Thoracic aorta (tissue), 2 donors: ENCODE results near the gene PHF5A. TPM values are rescaled to one million over a fixed set of nuclear protein-coding genes. Genes with fewer than 3 reads are reported as not detected.

ENCODE experiments used
- ATAC-seq: fragments of 150-250 bp; one replicate; pipeline ENCODE4 v1.8.0; 2017; ENCODE audit warnings: low read depth; ENCODE audit not compliant: insufficient number of reproducible peaks, low FRiP score
- DNase-seq: peaks from one replicate; pipeline ENCODE4 v3.0.0-alpha.2; 2020; ENCODE audit warnings: low spot score
- H3K27ac ChIP-seq, 2 donors: fragments of 200-600 bp; sonication (generic); 1 replicate in 1 of 2; 2 replicates in 1 of 2; pipeline ENCODE4 v1.5.1; 2016; ENCODE audit warnings: mild to moderate bottlenecking in 2 of 2, moderate library complexity in 2 of 2
- H3K27me3 ChIP-seq: fragments of 200-600 bp; sonication (generic); replicated peaks from 2 replicates; pipeline ENCODE4 v1.6.0; 2016; ENCODE audit warnings: mild to moderate bottlenecking; ENCODE audit not compliant: insufficient read depth
- H3K36me3 ChIP-seq: fragments of 200-600 bp; sonication (generic); one replicate; pipeline ENCODE4 v1.5.1; 2016
- H3K4me1 ChIP-seq, 2 donors: fragments of 200-600 bp; sonication (generic); 1 replicate in 1 of 2; 2 replicates in 1 of 2; pipeline versions ENCODE4 v1.5.1 to v1.6.0; 2016; ENCODE audit warnings: low read depth in 2 of 2, mild to moderate bottlenecking in 1 of 2; ENCODE audit not compliant: control insufficient read depth in 1 of 2
- H3K4me3 ChIP-seq: fragments of 200-600 bp; sonication (generic); 2 replicates; pipeline ENCODE4 v1.5.1; 2016; ENCODE audit warnings: mild to moderate bottlenecking
- H3K9me3 ChIP-seq: fragments of 200-600 bp; sonication (generic); 2 replicates; pipeline ENCODE4 v1.5.1; 2016
- CTCF ChIP-seq: fragments of 200-600 bp; sonication (generic); IDR thresholded peaks from one replicate; pipeline ENCODE4 v1.5.1; 2019; ENCODE audit warnings: antibody characterized with exemption
- total RNA-seq, 2 donors: library from RNA; depleted of rRNA; stranded (reverse); fragments of >200 nt; gene quantifications; one replicate each; pipeline versions ENCODE4 v1.1.0 to v1.2.3, GENCODE V29; 2016

PHF5A gene
- total RNA-seq, 2 donors from 2014 or later, result 13.8 to 28.7 TPM

- no peak for DNase-seq
- no peak for ATAC-seq
- peaks cover 35% of the 10 kb centered on the region for H3K36me3 ChIP-seq
- no peak overlapping the region for H3K4me3 ChIP-seq
- H3K27ac ChIP-seq, result peak overlapping the region; percentile 42 to 59
- H3K9me3 ChIP-seq, result no peaks in the 10 kb centered on the region
- TF ChIP-seq CTCF, result no peak
- H3K27me3 ChIP-seq, result no peaks in the 10 kb centered on the region
- peaks cover 24 to 50% of the 10 kb centered on the region in 2 donors for H3K4me1 ChIP-seq
Measured at GRCh38 chr22:41512421-41513194, 44.1 kb upstream of the PHF5A start.

- H3K36me3 ChIP-seq, result peaks cover 34% of the 10 kb centered on the region
- H3K4me1 ChIP-seq, result peaks cover 24 to 48% of the 10 kb centered on the region in 2 donors
- no peak for TF ChIP-seq CTCF
- DNase-seq (no peak), ATAC-seq (no peak)
- H3K27ac ChIP-seq, result peak overlapping the region; percentile 42 to 59
- no peaks in the 10 kb centered on the region for H3K27me3 ChIP-seq
- H3K4me3 ChIP-seq, result no peak overlapping the region
- H3K9me3 ChIP-seq, result no peaks in the 10 kb centered on the region
Measured at GRCh38 chr22:41511521-41511968, 43.1 kb upstream of the PHF5A start.

- peak; percentile 32 for TF ChIP-seq CTCF
- no peak for ATAC-seq
- Histone ChIP-seq H3K9me3 (no peaks in the 10 kb centered on the region), H3K4me3 (no peak overlapping the region), H3K27ac (peak overlapping the region; percentile 49 to 64), H3K4me1 (peaks cover 33 to 59% of the 10 kb centered on the region in 2 donors), H3K27me3 (no peaks in the 10 kb centered on the region), H3K36me3 (peaks cover 11% of the 10 kb centered on the region)
- no peak for DNase-seq
Measured at GRCh38 chr22:41508770-41509170, 40.3 kb upstream of the PHF5A start.

- peaks cover 32 to 55% of the 10 kb centered on the region in 2 donors for H3K4me1 ChIP-seq
- ATAC-seq, result no peak
Measured at GRCh38 chr22:41507330-41508063, 39.0 kb upstream of the PHF5A start.

More at GRCh38 chr22:41507330-41508063, 39.0 kb upstream of the PHF5A start:
- H3K36me3 ChIP-seq, result peaks cover 6% of the 10 kb centered on the region
- H3K27me3 ChIP-seq, result no peaks in the 10 kb centered on the region
- no peaks in the 10 kb centered on the region for H3K9me3 ChIP-seq
- no peak for TF ChIP-seq CTCF
- H3K4me3 ChIP-seq, result no peak overlapping the region
- no peak for DNase-seq
- H3K27ac ChIP-seq, result no peak overlapping the region
